Kidney epithelial cell (primary cell): Measurements from ENCODE around the gene FAM219B. TPM values are rescaled to one million over a fixed set of nuclear protein-coding genes. Genes with fewer than 3 reads are reported as not detected.
A peak's percentile ranks its signal among the peaks of the same experiment; 100 is the strongest.
"Not testable (repeated sequence)": the region's sequence is repeated elsewhere in the genome, so short reads cannot be mapped to it uniquely, and the experiment has no call there.

Experiments used
- DNase-seq: peaks from one replicate; pipeline ENCODE4 v3.0.0-alpha.2; 2010; ENCODE audit warnings: low read depth
- H3K27me3 ChIP-seq: 2 replicates; pipeline ENCODE4 v1.6.0; 2011; ENCODE audit warnings: low read length; ENCODE audit not compliant: control insufficient read depth, insufficient read depth
- H3K36me3 ChIP-seq: 2 replicates; pipeline ENCODE4 v1.5.1; 2011; ENCODE audit warnings: low read length; ENCODE audit not compliant: control insufficient read depth, insufficient read depth
- H3K4me3 ChIP-seq: 2 replicates; pipeline ENCODE4 v1.5.1; 2011; ENCODE audit warnings: low read depth, mild to moderate bottlenecking, control low read depth, low read length
- total RNA-seq: library from RNA; depleted of rRNA; stranded (reverse); fragments of >200 nt; gene quantifications from 2 replicates; pipeline ENCODE4 v1.2.3, GENCODE V29; 2015
- TF ChIP-seq, protein P1 (sequence below): IDR thresholded peaks from 2 replicates; pipeline ENCODE4 v1.5.1; 2011; ENCODE audit warnings: mild to moderate bottlenecking, moderate library complexity, low read length, control low read depth, inconsistent platforms; ENCODE audit not compliant: insufficient read depth, poor library complexity, severe bottlenecking

The FAM219B gene
- total RNA-seq, 1 donor from 2014 or later, result 42.2 TPM

DNA sequence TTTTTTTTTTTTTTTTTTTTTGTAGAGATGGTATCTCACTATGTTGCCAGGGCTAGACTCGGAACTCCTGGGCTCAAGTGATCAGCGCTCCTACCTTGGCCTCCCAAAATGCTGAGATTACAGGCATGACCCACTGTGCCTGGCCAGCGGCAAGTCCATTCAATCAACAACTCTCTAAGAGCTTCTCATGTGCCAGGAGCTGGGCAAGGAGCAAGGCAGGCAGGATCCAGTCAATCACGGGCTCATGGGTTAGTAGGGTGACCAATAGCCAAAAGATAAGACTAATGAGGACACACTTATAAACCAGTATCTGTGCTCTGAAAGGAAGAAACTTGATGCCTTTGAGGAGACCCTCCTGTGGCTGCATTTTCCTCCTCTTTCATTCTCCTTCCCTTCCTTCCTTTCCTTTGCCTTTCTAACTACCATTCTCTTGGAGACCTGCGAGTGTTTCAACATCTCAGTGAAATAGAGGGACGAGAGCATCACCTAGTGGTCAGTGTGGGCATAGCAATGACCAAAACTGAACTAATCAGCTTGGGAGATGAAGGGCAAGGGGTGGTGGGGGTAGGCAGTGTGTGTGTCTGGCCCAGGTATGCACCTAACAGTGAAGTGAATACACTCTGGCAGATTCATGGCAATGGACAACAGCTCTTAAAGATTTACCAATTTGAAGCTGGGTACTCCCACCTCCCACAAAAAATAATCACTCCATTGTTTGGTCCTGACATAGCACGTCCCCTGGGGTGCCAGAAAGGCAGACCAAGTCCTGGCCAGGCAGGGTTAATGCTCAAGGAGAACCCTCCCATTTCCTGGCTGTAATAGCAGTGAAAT, 43.6 kb upstream of the FAM219B start:
- Histone ChIP-seq H3K36me3 (no peaks in the 10 kb centered on the region), H3K4me3 (no peak overlapping the region), H3K27me3 (no peaks in the 10 kb centered on the region)
- TF ChIP-seq, protein P1, sequence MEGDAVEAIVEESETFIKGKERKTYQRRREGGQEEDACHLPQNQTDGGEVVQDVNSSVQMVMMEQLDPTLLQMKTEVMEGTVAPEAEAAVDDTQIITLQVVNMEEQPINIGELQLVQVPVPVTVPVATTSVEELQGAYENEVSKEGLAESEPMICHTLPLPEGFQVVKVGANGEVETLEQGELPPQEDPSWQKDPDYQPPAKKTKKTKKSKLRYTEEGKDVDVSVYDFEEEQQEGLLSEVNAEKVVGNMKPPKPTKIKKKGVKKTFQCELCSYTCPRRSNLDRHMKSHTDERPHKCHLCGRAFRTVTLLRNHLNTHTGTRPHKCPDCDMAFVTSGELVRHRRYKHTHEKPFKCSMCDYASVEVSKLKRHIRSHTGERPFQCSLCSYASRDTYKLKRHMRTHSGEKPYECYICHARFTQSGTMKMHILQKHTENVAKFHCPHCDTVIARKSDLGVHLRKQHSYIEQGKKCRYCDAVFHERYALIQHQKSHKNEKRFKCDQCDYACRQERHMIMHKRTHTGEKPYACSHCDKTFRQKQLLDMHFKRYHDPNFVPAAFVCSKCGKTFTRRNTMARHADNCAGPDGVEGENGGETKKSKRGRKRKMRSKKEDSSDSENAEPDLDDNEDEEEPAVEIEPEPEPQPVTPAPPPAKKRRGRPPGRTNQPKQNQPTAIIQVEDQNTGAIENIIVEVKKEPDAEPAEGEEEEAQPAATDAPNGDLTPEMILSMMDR, result peak; percentile 99
- no peak for DNase-seq

DNA sequence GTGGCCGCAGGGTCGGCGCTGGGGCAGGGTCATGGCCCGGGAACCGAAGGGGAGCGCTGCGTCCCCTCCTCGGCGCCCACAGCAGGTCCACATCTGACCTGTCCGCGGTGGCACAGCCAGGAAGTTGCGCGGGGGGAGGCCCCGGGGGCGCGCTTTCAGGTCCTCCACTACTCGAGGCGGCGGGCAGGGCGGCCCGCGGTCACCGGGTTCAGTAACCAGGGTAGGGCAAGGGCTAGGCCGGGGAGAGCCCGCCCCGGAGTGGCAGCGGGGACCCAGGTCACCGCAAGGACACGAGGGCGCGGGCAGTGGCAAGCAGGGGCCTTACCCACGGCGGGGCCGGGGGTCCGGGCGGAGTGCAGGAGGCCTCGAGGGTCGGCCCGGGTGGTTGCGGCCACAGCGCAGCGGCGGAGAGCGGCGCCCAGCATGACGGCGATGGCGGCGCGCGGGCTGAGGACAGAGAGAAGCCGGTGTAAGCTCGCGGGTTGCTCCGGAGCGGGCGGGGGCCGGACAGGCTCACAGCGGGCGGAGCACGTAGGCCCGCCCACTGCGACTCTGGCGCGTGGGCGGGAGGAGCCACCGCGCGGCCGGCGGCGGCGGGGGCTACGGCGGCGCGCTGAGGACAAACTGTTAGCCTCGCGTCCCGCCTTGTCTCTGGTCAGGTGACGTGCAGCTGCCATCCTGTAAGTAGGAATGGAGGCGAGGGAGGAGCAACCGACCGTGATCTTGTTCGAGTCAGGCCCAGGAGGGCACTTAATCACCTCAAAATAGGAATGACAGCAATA, 31.1 kb upstream of the FAM219B start, which contains the start of gene COX5A:
Gene COX5A, minus strand, starts transcription at position 484 of the 782 bp plus-strand sequence. Its CDS starts 59 bp downstream, at position 425.
- Histone ChIP-seq H3K36me3 (no peaks in the 10 kb centered on the region), H3K4me3 (peak within 1 kb of the TSS; percentile 92), H3K27me3 (peaks cover 2% of the 10 kb centered on the region)
- peak; percentile 83 for DNase-seq
- TF ChIP-seq, protein P1, result no peak

DNA sequence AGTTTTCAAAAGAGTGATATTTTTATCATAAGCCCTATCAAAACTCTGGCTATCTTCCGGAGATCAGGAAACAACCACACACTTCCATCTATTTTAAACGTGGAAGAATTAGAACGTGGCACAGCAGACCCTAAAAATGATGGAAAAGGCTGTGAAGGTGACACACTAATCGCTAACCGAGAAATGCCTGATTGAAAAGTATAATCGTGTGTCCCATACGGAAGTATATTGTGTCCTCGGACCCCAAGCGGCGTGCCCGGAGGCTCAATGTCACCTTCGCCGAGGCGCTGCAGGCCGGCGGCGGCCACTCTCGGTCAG, 30.6 kb upstream of the FAM219B start:
- DNase-seq, result no peak
- TF ChIP-seq, protein P1, result no peak

DNA sequence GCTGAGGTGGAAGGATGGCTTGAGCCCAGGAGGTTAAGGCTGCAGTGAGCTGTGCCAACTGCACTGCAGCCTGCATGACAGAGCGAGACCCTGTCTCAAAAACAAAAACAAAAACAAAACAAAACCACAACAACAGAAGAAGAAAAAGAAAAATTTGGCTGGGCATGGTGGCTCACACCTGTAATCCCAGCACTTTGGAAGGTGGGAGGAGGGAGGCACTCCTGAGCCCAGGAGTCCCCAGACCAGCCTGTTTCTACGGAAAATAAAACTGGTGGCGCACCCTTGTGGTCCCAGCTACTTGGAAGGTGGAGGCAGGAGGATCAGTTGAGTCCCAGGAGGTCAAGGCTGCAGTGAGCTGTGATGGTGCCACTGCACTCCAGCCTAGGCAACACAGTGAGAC, 28.5 kb upstream of the FAM219B start:
- H3K27me3 ChIP-seq, H3K36me3 ChIP-seq, H3K4me3 ChIP-seq, DNase-seq: not testable (repeated sequence)
- TF ChIP-seq, protein P1, result peak; percentile 9

More for the DNA sequence above, 30.6 kb upstream of the FAM219B start:
- Histone ChIP-seq H3K36me3 (no peaks in the 10 kb centered on the region), H3K27me3 (no peaks in the 10 kb centered on the region), H3K4me3 (peak overlapping the region; percentile 92)

DNA sequence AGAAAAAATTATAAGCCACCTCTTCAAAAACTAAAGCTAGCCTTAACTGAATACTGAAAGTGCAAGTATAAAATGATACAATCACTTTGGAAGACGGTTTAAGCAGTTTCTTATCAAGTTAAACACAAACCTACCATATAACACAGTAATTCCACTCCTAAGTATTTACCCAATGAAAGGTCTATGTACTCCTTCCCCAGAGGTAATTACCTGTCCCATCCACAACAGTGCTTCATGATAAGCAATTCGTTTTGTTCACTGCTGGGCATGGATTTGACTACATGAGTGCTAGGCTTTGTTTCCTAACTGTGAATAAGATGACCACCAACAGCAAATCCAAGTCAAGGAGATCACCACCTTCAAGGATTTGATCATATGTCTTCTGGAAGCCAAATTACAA, 26.9 kb upstream of the FAM219B start:
- peaks cover 2% of the 10 kb centered on the region for H3K36me3 ChIP-seq
- TF ChIP-seq, protein P1, result no peak
- DNase-seq, result no peak
- no peak overlapping the region for H3K4me3 ChIP-seq
- H3K27me3 ChIP-seq, result no peaks in the 10 kb centered on the region
